Nephron (organoid): Measurements from ENCODE around the gene BCL6.

ENCODE experiments used
- H3K27ac Mint-ChIP-seq, 3 experiments: 2 replicates each; pipeline ENCODE4 v1.8.0; 2020; ENCODE audit warnings: mixed read lengths in 3 of 3, mild to moderate bottlenecking in 2 of 3, moderate library complexity in 1 of 3
- H3K27me3 Mint-ChIP-seq: 2 replicates; pipeline ENCODE4 v1.8.0; 2021; ENCODE audit warnings: low read depth, mild to moderate bottlenecking, moderate library complexity, mixed read lengths
- H3K36me3 Mint-ChIP-seq: 2 replicates; pipeline ENCODE4 v1.8.0; 2020; ENCODE audit warnings: low read depth, mixed read lengths
- H3K4me1 Mint-ChIP-seq: 2 replicates; pipeline ENCODE4 v1.8.0; 2020; ENCODE audit warnings: mixed read lengths
- H3K4me3 Mint-ChIP-seq, 3 experiments: 2 replicates each; pipeline ENCODE4 v1.8.0; 2020; ENCODE audit warnings: mild to moderate bottlenecking in 3 of 3, mixed read lengths in 3 of 3, moderate library complexity in 2 of 3
- H3K9me3 Mint-ChIP-seq: 2 replicates; pipeline ENCODE4 v1.8.0; 2020; ENCODE audit warnings: mixed read lengths
- CTCF ChIP-seq, 3 experiments: fragments of 200-600 bp; sonication (generic); IDR thresholded peaks; one replicate each; pipeline ENCODE4 v1.5.0; 2021; ENCODE audit warnings: antibody characterized with exemption in 3 of 3; ENCODE audit not compliant: unreplicated experiment in 3 of 3

Gene BCL6

GRCh38 chr3:187759601-187760000, 14.3 kb upstream of the BCL6 start:
- TF ChIP-seq CTCF (IDR thresholded peaks at IDR 0.05; ENCODE audit: unreplicated experiment in 3 of 3) = no peak
- Mint-ChIP-seq H3K9me3 (no peaks in the 10 kb centered on the region), H3K36me3 (no peaks in the 10 kb centered on the region), H3K4me3 (no peak overlapping the region), H3K27ac (peak overlapping the region in 1 of 3 experiments; percentile 21), H3K4me1 (no peaks in the 10 kb centered on the region), H3K27me3 (peaks cover 3% of the 10 kb centered on the region)

- Mint-ChIP-seq H3K27me3 (peaks cover 3% of the 10 kb centered on the region), H3K36me3 (no peaks in the 10 kb centered on the region), H3K27ac (peak overlapping the region; percentile 1 to 69 (median 32)), H3K4me1 (no peaks in the 10 kb centered on the region), H3K4me3 (no peak overlapping the region), H3K9me3 (no peaks in the 10 kb centered on the region)
- TF ChIP-seq CTCF (IDR thresholded peaks at IDR 0.05; ENCODE audit: unreplicated experiment in 3 of 3) = no peak
Observed at GRCh38 chr3:187758318-187758955, 13.2 kb upstream of the BCL6 start.

GRCh38 chr3:187753516-187753915, 8.2 kb upstream of the BCL6 start:
- Mint-ChIP-seq H3K4me1 (peaks cover 28% of the 10 kb centered on the region), H3K36me3 (no peaks in the 10 kb centered on the region), H3K4me3 (no peak overlapping the region), H3K9me3 (no peaks in the 10 kb centered on the region), H3K27ac (peak overlapping the region in 2 of 3 experiments; percentile 22 to 78), H3K27me3 (peaks cover 7% of the 10 kb centered on the region)
- TF ChIP-seq CTCF (IDR thresholded peaks at IDR 0.05; ENCODE audit: unreplicated experiment in 3 of 3) = no peak

- Mint-ChIP-seq H3K36me3 (no peaks in the 10 kb centered on the region), H3K4me3 (peak overlapping the region; percentile 79 to 90 (median 86)), H3K9me3 (no peaks in the 10 kb centered on the region), H3K27ac (peak overlapping the region; percentile 98 to 100 (median 100)), H3K27me3 (peaks cover 3% of the 10 kb centered on the region), H3K4me1 (peaks cover 52% of the 10 kb centered on the region)
- no peak for TF ChIP-seq CTCF (IDR thresholded peaks at IDR 0.05; ENCODE audit: unreplicated experiment in 3 of 3)
Observed at GRCh38 chr3:187750513-187751123, 5.3 kb upstream of the BCL6 start.

- no peak for TF ChIP-seq CTCF (IDR thresholded peaks at IDR 0.05; ENCODE audit: unreplicated experiment in 3 of 3)
- no peaks in the 10 kb centered on the region for H3K9me3 Mint-ChIP-seq
- H3K4me1 Mint-ChIP-seq = peaks cover 54% of the 10 kb centered on the region
- H3K36me3 Mint-ChIP-seq = no peaks in the 10 kb centered on the region
- peak overlapping the region; percentile 79 to 90 (median 86) for H3K4me3 Mint-ChIP-seq
- peaks cover 3% of the 10 kb centered on the region for H3K27me3 Mint-ChIP-seq
- H3K27ac Mint-ChIP-seq = peak overlapping the region; percentile 98 to 100 (median 100)
Observed at GRCh38 chr3:187750006-187750512, 4.8 kb upstream of the BCL6 start.
